ENCODE results near the gene DUSP15. TPM values are rescaled to one million over a fixed set of nuclear protein-coding genes. Genes with fewer than 3 reads are reported as not detected.

DUSP15 gene
- total and polyA plus RNA-seq, 9 of the 15 experiments (the other 6 are each of a cell fraction or from before 2014, with no cell fraction given): 0.34 TPM; not detected in 8

DNA sequence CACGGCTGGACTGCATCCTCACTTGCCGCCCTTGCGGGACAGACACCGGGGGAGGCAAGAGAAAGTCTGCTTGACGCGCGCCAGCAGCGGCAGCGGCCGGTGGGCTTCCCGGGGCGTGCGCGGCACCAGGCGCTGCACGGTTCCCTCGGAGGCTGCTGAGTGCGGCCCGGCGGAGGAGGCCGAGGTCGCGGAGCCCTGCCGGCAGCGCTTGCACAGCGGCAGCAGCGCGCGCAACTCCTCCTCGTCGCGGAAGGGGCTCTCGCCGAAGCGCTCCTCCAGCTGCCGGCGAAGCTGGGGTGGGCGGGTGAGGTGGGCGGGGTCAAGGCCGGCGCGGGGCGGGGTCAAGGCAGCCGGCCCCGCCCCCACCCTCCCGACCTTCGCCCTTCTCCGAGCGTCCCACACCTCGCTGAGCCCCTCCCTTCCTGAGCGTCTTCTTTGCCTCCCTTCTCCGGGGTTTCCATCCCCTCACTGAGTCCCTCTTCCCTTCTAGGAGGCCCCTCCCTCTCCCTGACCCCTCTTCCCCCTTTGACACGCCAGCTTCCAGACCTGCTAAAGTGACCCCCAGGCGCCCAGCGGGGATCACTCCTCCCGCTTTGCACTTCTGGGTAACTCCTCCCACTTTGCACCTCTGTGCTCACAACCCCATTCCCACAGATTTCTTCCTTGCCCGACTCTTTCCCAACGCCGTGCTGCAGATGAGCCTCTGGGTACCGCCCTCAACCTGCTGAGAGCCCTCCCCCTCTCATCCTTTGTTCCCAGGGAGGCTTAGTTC is 8.8 kb downstream of the DUSP15 start (continued):
- TF ChIP-seq, protein P1, sequence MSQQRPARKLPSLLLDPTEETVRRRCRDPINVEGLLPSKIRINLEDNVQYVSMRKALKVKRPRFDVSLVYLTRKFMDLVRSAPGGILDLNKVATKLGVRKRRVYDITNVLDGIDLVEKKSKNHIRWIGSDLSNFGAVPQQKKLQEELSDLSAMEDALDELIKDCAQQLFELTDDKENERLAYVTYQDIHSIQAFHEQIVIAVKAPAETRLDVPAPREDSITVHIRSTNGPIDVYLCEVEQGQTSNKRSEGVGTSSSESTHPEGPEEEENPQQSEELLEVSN (IDR thresholded peaks at IDR 0.05; ENCODE audit: borderline replicate concordance in 1 of 2, extremely low read depth in 1 of 2, insufficient read depth in 1 of 2, insufficient read length in 1 of 2, low read depth in 1 of 2, low read length in 1 of 2, poor library complexity in 1 of 2, severe bottlenecking in 1 of 2): peak in 1 of 2 experiments; percentile 42
- TF ChIP-seq MAZ (CRISPR knock-in tag; conservative IDR thresholded peaks at IDR 0.05 in 1 of 2, IDR thresholded peaks at IDR 0.05 in 1 of 2) (0 out of 4 replicates have a peak, but pooled peaks of 1 of the 2 experiments have one; percentile 25), CAMTA2 (CRISPR knock-in tag; conservative IDR thresholded peaks at IDR 0.05) (no peak), NRF1 (conservative IDR thresholded peaks at IDR 0.05 in 1 of 2, IDR thresholded peaks at IDR 0.05 in 1 of 2) (peak; percentile 74 to 77)

DNA sequence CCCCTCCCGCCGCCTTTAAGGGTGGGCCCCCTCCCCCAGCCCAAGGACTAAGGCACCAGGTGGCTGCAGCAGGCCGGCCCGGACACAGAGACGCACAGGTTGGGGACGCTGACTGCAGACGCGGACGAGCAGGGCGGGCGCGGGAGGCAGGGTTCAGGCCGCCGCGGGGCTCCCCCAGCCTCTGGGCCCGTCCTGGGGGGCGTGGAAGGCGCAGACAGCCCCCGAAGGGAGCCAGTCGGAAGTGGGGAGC is 9.3 kb downstream of the DUSP15 start:
- no peaks in the 10 kb centered on the region for H3K36me3 ChIP-seq (ENCODE audit: control insufficient read depth, insufficient read depth, low read length)
- H3K79me2 ChIP-seq (ENCODE audit: control insufficient read depth, insufficient read depth, low read length): no peaks in the 10 kb centered on the region
- H3K4me1 ChIP-seq (replicated peaks in 1 of 2; ENCODE audit: control insufficient read depth in 2 of 2, insufficient read depth in 2 of 2, low read length in 2 of 2): peaks cover 0 to 17% of the 10 kb centered on the region in 2 experiments; a peak in 3 of 5 replicates
- intact Hi-C loops (cut with micrococcal nuclease): no loop called here
- no peak overlapping the region for H3K27ac ChIP-seq (ENCODE audit: extremely low read depth, low read depth, low read length)
- BruUV-seq (replicated peaks): no TSS peak
- no peak for FAIRE-seq
- H3K4me3 ChIP-seq: peak overlapping the region; percentile 40
- no peaks in the 10 kb centered on the region for H3K9me3 ChIP-seq (replicated peaks; ENCODE audit: control insufficient read depth, insufficient read depth, low read depth, low read length)
- ChIA-PET POLR2A (no interaction called here), CTCF (ENCODE audit: low intra/inter-chr PET ratio) (no interaction called here)
- peaks cover 14% of the 10 kb centered on the region for H4K20me1 ChIP-seq (replicated peaks; ENCODE audit: control insufficient read depth, insufficient read depth, low read length)
- H2AFZ ChIP-seq (ENCODE audit: low read depth, low read length): peak overlapping the region; percentile 76
- in situ Hi-C loops (cut with MboI): loop anchor here (5.0 kb wide), 1 partner anchor 91 kb away; the partner anchor contains the start of gene PDRG1
- ATAC-seq: peak; percentile 38
- peak overlapping the region; percentile 70 for H3K4me2 ChIP-seq (ENCODE audit: insufficient read depth, low read length)
- H3K9ac ChIP-seq (ENCODE audit: insufficient read depth in 1 of 2, low read depth in 2 of 2, low read length in 2 of 2): peak overlapping the region in 1 of 2 experiments; percentile 88; a peak in 3 of 4 replicates
- TF ChIP-seq, protein P2, sequence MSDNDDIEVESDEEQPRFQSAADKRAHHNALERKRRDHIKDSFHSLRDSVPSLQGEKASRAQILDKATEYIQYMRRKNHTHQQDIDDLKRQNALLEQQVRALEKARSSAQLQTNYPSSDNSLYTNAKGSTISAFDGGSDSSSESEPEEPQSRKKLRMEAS (CRISPR knock-in tag; IDR thresholded peaks at IDR 0.05): no peak
- TF ChIP-seq, protein P3, sequence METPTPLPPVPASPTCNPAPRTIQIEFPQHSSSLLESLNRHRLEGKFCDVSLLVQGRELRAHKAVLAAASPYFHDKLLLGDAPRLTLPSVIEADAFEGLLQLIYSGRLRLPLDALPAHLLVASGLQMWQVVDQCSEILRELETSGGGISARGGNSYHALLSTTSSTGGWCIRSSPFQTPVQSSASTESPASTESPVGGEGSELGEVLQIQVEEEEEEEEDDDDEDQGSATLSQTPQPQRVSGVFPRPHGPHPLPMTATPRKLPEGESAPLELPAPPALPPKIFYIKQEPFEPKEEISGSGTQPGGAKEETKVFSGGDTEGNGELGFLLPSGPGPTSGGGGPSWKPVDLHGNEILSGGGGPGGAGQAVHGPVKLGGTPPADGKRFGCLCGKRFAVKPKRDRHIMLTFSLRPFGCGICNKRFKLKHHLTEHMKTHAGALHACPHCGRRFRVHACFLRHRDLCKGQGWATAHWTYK (CRISPR knock-in tag; IDR thresholded peaks at IDR 0.05): no peak
- TF ChIP-seq, protein P4, sequence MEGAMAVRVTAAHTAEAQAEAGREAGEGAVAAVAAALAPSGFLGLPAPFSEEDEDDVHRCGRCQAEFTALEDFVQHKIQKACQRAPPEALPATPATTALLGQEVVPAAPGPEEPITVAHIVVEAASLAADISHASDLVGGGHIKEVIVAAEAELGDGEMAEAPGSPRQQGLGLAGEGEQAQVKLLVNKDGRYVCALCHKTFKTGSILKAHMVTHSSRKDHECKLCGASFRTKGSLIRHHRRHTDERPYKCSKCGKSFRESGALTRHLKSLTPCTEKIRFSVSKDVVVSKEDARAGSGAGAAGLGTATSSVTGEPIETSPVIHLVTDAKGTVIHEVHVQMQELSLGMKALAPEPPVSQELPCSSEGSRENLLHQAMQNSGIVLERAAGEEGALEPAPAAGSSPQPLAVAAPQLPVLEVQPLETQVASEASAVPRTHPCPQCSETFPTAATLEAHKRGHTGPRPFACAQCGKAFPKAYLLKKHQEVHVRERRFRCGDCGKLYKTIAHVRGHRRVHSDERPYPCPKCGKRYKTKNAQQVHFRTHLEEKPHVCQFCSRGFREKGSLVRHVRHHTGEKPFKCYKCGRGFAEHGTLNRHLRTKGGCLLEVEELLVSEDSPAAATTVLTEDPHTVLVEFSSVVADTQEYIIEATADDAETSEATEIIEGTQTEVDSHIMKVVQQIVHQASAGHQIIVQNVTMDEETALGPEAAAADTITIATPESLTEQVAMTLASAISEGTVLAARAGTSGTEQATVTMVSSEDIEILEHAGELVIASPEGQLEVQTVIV (CRISPR knock-in tag; IDR thresholded peaks at IDR 0.05; ENCODE audit: borderline replicate concordance): no peak
- TF ChIP-seq, protein P5, sequence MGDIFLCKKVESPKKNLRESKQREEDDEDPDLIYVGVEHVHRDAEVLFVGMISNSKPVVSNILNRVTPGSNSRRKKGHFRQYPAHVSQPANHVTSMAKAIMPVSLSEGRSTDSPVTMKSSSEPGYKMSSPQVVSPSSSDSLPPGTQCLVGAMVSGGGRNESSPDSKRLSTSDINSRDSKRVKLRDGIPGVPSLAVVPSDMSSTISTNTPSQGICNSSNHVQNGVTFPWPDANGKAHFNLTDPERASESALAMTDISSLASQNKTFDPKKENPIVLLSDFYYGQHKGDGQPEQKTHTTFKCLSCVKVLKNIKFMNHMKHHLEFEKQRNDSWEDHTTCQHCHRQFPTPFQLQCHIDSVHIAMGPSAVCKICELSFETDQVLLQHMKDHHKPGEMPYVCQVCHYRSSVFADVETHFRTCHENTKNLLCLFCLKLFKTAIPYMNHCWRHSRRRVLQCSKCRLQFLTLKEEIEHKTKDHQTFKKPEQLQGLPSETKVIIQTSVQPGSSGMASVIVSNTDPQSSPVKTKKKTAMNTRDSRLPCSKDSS (IDR thresholded peaks at IDR 0.05; ENCODE audit: low read depth, partially characterized antibody): no peak
- TF ChIP-seq, protein P6, sequence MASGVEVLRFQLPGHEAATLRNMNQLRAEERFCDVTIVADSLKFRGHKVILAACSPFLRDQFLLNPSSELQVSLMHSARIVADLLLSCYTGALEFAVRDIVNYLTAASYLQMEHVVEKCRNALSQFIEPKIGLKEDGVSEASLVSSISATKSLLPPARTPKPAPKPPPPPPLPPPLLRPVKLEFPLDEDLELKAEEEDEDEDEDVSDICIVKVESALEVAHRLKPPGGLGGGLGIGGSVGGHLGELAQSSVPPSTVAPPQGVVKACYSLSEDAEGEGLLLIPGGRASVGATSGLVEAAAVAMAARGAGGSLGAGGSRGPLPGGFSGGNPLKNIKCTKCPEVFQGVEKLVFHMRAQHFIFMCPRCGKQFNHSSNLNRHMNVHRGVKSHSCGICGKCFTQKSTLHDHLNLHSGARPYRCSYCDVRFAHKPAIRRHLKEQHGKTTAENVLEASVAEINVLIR (CRISPR knock-in tag; IDR thresholded peaks at IDR 0.05): no peak
- DNase-seq (ENCODE audit: extremely low read depth in 1 of 4, low spot score in 3 of 4): peak in 2 of 4 experiments; percentile 35 to 37
- WGBS (ENCODE audit: insufficient coverage, low coverage, missing lambda C conversion rate): under 1% methylated on average over 16 of the region's 20 CpGs
- peaks cover 24 to 66% of the 10 kb centered on the region in 2 experiments for H3K27me3 ChIP-seq (ENCODE audit: control insufficient read depth in 2 of 2, insufficient read depth in 2 of 2, low read length in 2 of 2)
- H3K9me1 ChIP-seq (ENCODE audit: control insufficient read depth, insufficient read depth, low read length): peaks cover 2% of the 10 kb centered on the region
